Natural killer cell (primary cell): ENCODE results near the gene PCDHB6. TPM values are rescaled to one million over a fixed set of nuclear protein-coding genes. Genes with fewer than 3 reads are reported as not detected.
"Not testable (repeated sequence)": the region's sequence is repeated elsewhere in the genome, so short reads cannot be mapped to it uniquely, and the experiment has no call there.

Source experiments
- ATAC-seq, 3 donors: fragments of 150-1000 bp in 2 of 3; fragments of 200-7000 bp in 1 of 3; cut with Tn5 transposase; 1 replicate in 1 of 3; 2 replicates in 2 of 3; pipeline ENCODE4 v1.10.0; 2021; ENCODE audit warnings: mild to moderate bottlenecking in 2 of 3, moderate library complexity in 2 of 3
- DNase-seq, 2 donors: peaks; one replicate each; pipeline versions ENCODE4 v3.0.0 to v3.0.0-alpha.2; 2013 to 2021; ENCODE audit warnings: mixed read lengths in 1 of 2
- H3K27ac ChIP-seq: one replicate; pipeline ENCODE4 v1.5.1; 2013; ENCODE audit warnings: mild to moderate bottlenecking, low read length
- H3K27me3 ChIP-seq: one replicate; pipeline ENCODE4 v1.6.1; 2013; ENCODE audit warnings: low read length; ENCODE audit not compliant: control insufficient read depth, insufficient read depth
- H3K36me3 ChIP-seq: one replicate; pipeline ENCODE4 v1.6.1; 2013; ENCODE audit warnings: low read length; ENCODE audit not compliant: control insufficient read depth, insufficient read depth
- H3K4me1 ChIP-seq: one replicate; pipeline ENCODE4 v1.6.1; 2013; ENCODE audit warnings: low read length; ENCODE audit not compliant: control insufficient read depth, insufficient read depth
- H3K4me3 ChIP-seq: one replicate; pipeline ENCODE4 v1.5.1; 2013; ENCODE audit warnings: low read length
- H3K9me3 ChIP-seq: one replicate; pipeline ENCODE4 v1.6.1; 2013; ENCODE audit warnings: low read length; ENCODE audit not compliant: control insufficient read depth, insufficient read depth
- H3K27ac Mint-ChIP-seq, 2 donors: one replicate each; pipeline ENCODE4 v1.8.0; 2022; ENCODE audit warnings: mild to moderate bottlenecking in 2 of 2, mixed read lengths in 2 of 2, moderate library complexity in 1 of 2
- H3K27me3 Mint-ChIP-seq, 2 donors: one replicate each; pipeline ENCODE4 v1.8.0; 2022; ENCODE audit warnings: low read depth in 2 of 2, mixed read lengths in 2 of 2
- H3K36me3 Mint-ChIP-seq: one replicate; pipeline ENCODE4 v1.8.0; 2022; ENCODE audit warnings: mixed read lengths
- H3K4me1 Mint-ChIP-seq, 2 donors: one replicate each; pipeline ENCODE4 v1.8.0; 2022; ENCODE audit warnings: mixed read lengths in 2 of 2
- H3K4me3 Mint-ChIP-seq: one replicate; pipeline ENCODE4 v1.8.0; 2022; ENCODE audit warnings: mild to moderate bottlenecking, moderate library complexity, mixed read lengths
- H3K9me3 Mint-ChIP-seq, 2 donors: one replicate each; pipeline ENCODE4 v1.8.0; 2022; ENCODE audit warnings: mixed read lengths in 2 of 2
- CTCF ChIP-seq: fragments of 200-600 bp; IDR thresholded peaks from one replicate; pipeline ENCODE4 v1.8.0; 2022; ENCODE audit warnings: antibody characterized with exemption
- WGBS: methylation state at CpG from one replicate; pipeline ENCODE4 v1.1.7; 2013; ENCODE audit warnings: missing lambda C conversion rate; ENCODE audit not compliant: insufficient coverage; 5-methylcytosine and 5-hydroxymethylcytosine counted together
- intact Hi-C: fragments of 100-400 bp; cut with micrococcal nuclease; formaldehyde crosslinking; loops from one replicate; pipeline ENCODE4 v1.14.2; 2022
- total RNA-seq, 4 donors: library from RNA; stranded (reverse); fragments of 120-200 nt in 1 of 4; gene quantifications; one replicate each; pipeline versions ENCODE4 v1.2.3 to v1.2.4, GENCODE V29; 2013 to 2022

The PCDHB6 gene
- not detected for total RNA-seq
- total RNA-seq (2013): not detected

DNA sequence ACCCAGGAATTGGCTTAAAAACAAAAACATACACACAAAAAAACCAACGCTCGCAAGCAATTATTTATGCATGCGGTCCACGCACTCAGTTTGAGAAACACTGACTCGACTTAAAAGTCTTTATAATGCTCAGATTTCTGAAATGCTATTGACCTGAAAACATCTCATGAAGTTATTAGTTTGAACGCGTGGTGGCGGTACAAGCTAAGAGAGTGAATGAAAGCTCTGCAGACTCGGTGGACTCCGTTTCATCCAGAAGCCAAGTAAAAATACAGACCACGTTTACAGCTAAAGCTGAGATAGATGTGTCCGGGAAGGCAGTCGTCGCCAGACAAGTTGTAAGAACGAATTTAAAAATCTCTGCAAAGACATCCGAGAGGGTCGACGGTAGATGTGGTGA lies at the start of gene PCDHB6:
Gene PCDHB6 (plus strand): TSS at position 246 of the 400 bp plus-strand sequence. CDS start 201 bp downstream, outside the sequence.
- intact Hi-C loops: no loop called here
- H3K36me3 Mint-ChIP-seq: peaks cover 16% of the 10 kb centered on the region
- H3K27me3 ChIP-seq: peaks cover 4% of the 10 kb centered on the region
- no peak within 1 kb of the TSS for H3K27ac ChIP-seq
- 21% methylated on average over 18 of the region's 18 CpGs for WGBS
- H3K27ac Mint-ChIP-seq: no peak within 1 kb of the TSS
- peak in 1 of 2 donors; percentile 19 for DNase-seq
- no peaks in the 10 kb centered on the region for H3K36me3 ChIP-seq
- peaks cover 4% of the 10 kb centered on the region for H3K9me3 ChIP-seq
- no peak within 1 kb of the TSS for H3K4me3 ChIP-seq
- H3K4me1 ChIP-seq: no peaks in the 10 kb centered on the region
- peaks cover 0 to 4% of the 10 kb centered on the region in 2 donors for H3K4me1 Mint-ChIP-seq
- TF ChIP-seq CTCF: no peak
- no peak for ATAC-seq
- peaks cover 0 to 10% of the 10 kb centered on the region in 2 donors for H3K27me3 Mint-ChIP-seq
- peaks cover 3 to 8% of the 10 kb centered on the region in 2 donors for H3K9me3 Mint-ChIP-seq
- H3K4me3 Mint-ChIP-seq: no peak within 1 kb of the TSS

DNA sequence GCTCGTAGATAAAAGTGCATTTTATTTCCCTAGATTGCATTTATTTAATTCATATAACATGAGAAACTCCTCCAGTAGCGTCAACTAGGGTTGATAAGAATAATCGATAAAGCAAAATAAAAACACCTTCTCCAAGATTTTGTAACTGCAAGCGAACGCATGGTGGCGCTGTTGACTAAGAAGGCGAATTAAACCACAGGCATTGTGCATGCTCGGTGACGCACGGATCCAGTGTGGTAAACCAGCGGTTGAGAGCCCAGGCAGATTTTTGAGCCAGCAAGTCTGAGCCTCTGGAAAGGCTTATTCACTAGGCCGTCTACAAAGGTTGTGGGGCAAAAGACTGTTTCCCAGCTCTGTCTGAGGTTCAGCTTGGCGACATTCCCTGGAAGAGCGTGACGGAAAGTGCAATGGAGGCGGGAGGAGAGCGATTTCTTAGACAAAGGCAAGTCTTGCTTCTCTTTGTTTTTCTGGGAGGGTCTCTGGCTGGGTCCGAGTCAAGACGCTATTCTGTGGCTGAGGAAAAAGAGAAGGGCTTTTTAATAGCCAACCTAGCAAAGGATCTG lies 49.5 kb upstream of the PCDHB6 start, which contains the start of gene PCDHB3:
Gene PCDHB3 (plus strand): TSS at position 231 of the 563 bp plus-strand sequence. CDS start 177 bp downstream, at position 408.
- peaks cover 0 to 6% of the 10 kb centered on the region in 2 donors for H3K27me3 Mint-ChIP-seq
- Histone ChIP-seq H3K4me3 (no peak within 1 kb of the TSS), H3K36me3 (no peaks in the 10 kb centered on the region), H3K27ac (no peak within 1 kb of the TSS), H3K27me3 (peaks cover 10% of the 10 kb centered on the region), H3K9me3 (peaks cover 16% of the 10 kb centered on the region), H3K4me1 (no peaks in the 10 kb centered on the region)
- intact Hi-C loops: no loop called here
- H3K4me3 Mint-ChIP-seq: no peak within 1 kb of the TSS
- ATAC-seq (no peak), DNase-seq (peak in 1 of 2 donors; percentile 42)
- 29% methylated on average over 18 of the region's 19 CpGs for WGBS
- peaks cover 0 to 4% of the 10 kb centered on the region in 2 donors for H3K4me1 Mint-ChIP-seq
- TF ChIP-seq CTCF: no peak
- H3K36me3 Mint-ChIP-seq: peaks cover 10% of the 10 kb centered on the region
- H3K9me3 Mint-ChIP-seq: peaks cover 2 to 8% of the 10 kb centered on the region in 2 donors
- no peak within 1 kb of the TSS for H3K27ac Mint-ChIP-seq

- ATAC-seq (no peak), DNase-seq (no peak)
- H3K4me3 Mint-ChIP-seq: no peak overlapping the region
- Histone ChIP-seq H3K4me3 (no peak overlapping the region), H3K4me1 (no peaks in the 10 kb centered on the region), H3K36me3 (no peaks in the 10 kb centered on the region), H3K27ac (no peak overlapping the region), H3K9me3 (peaks cover 13% of the 10 kb centered on the region), H3K27me3 (peaks cover 7% of the 10 kb centered on the region)
- H3K36me3 Mint-ChIP-seq: peaks cover 10% of the 10 kb centered on the region
- TF ChIP-seq CTCF: no peak
- H3K9me3 Mint-ChIP-seq: peaks cover 2 to 8% of the 10 kb centered on the region in 2 donors
- no peak overlapping the region for H3K27ac Mint-ChIP-seq
- 48% methylated on average over 20 of the region's 20 CpGs for WGBS
- peaks cover 0 to 4% of the 10 kb centered on the region in 2 donors for H3K4me1 Mint-ChIP-seq
- H3K27me3 Mint-ChIP-seq: peaks cover 0 to 5% of the 10 kb centered on the region in 2 donors
- intact Hi-C loops: no loop called here
These were observed 48.8 kb upstream of the PCDHB6 start for GRCh38 chr5:141101059-141101458.

DNA sequence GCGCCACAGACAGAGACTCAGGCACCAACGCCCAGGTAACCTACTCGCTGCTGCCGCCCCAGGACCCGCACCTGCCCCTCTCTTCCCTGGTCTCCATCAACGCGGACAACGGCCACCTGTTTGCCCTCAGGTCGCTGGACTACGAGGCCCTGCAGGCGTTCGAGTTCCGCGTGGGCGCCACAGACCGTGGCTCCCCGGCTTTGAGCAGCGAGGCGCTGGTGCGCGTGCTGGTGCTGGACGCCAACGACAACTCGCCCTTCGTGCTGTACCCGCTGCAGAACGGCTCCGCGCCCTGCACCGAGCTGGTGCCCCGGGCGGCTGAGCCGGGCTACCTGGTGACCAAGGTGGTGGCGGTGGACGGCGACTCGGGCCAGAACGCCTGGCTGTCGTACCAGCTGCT lies 47.8 kb upstream of the PCDHB6 start:
- H3K9me3 Mint-ChIP-seq, H3K27me3 Mint-ChIP-seq: not testable (repeated sequence)
- 44% methylated on average over 32 of the region's 39 CpGs for WGBS

DNA sequence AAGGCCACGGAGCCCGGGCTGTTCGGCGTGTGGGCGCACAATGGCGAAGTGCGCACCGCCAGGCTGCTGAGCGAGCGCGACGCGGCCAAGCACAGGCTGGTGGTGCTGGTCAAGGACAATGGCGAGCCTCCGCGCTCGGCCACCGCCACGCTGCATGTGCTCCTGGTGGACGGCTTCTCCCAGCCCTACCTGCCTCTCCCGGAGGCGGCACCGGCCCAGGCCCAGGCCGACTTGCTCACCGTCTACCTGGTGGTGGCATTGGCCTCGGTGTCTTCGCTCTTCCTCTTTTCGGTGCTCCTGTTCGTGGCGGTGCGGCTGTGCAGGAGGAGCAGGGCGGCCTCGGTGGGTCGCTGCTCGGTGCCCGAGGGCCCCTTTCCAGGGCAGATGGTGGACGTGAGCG lies 47.4 kb upstream of the PCDHB6 start:
- H3K27ac ChIP-seq, H3K36me3 ChIP-seq, H3K4me1 ChIP-seq, H3K27me3 Mint-ChIP-seq, H3K4me3 ChIP-seq, intact Hi-C loops, H3K27me3 ChIP-seq, H3K9me3 Mint-ChIP-seq, ATAC-seq, H3K4me1 Mint-ChIP-seq, DNase-seq, H3K27ac Mint-ChIP-seq, H3K4me3 Mint-ChIP-seq: not testable (repeated sequence)
- H3K36me3 Mint-ChIP-seq: peaks cover 10% of the 10 kb centered on the region
- H3K9me3 ChIP-seq: peaks cover 13% of the 10 kb centered on the region
- WGBS: 43% methylated on average over 24 of the region's 38 CpGs

More for the DNA sequence above, 47.8 kb upstream of the PCDHB6 start:
- peaks cover 10% of the 10 kb centered on the region for H3K36me3 Mint-ChIP-seq
- intact Hi-C loops, ATAC-seq, H3K4me3 ChIP-seq, H3K36me3 ChIP-seq, H3K27ac ChIP-seq, H3K27me3 ChIP-seq, H3K4me1 ChIP-seq, DNase-seq, H3K27ac Mint-ChIP-seq, H3K4me3 Mint-ChIP-seq, H3K4me1 Mint-ChIP-seq: not testable (repeated sequence)
- H3K9me3 ChIP-seq: peaks cover 13% of the 10 kb centered on the region
